HepG2 (cell line): ENCODE results near the gene N4BP2. TPM values are rescaled to one million over a fixed set of nuclear protein-coding genes. Genes with fewer than 3 reads are reported as not detected.

Experiments used
- ATAC-seq: fragments of 200-7000 bp; cut with Tn5 transposase; 3 replicates; pipeline ENCODE4 v1.9.1; 2020; ENCODE audit warnings: mild to moderate bottlenecking, moderate library complexity
- BruUV-seq: library from RNA; stranded (reverse); fragments of 400-500 nt; replicated peaks from 2 replicates; lab custom pipeline; 2021; lab: Mats Ljungman, UMichigan
- CTCF ChIA-PET: fragments of 300-600 bp; formaldehyde crosslinking; extraction: SDS; loops from one replicate; lab custom pipeline; 2021; ENCODE audit warnings: low total read pairs, inconsistent platforms, low intra/inter-chr PET ratio; lab: Yijun Ruan, JAX
- POLR2A ChIA-PET: fragments of 350-600 bp; sonication (Branson Sonifier 250); formaldehyde crosslinking; loops from one replicate; lab custom pipeline; 2020; ENCODE audit warnings: antibody characterized with exemption, inconsistent platforms; lab: Yijun Ruan, JAX
- DNase-seq: peaks from one replicate; pipeline ENCODE4 v3.0.0-alpha.2; 2015; ENCODE audit warnings: low spot score
- FAIRE-seq: peaks from 3 replicates; lab custom pipeline; 2011; peaks lifted over from hg19 to GRCh38; lab: Jason Lieb, UNC
- H2AFZ ChIP-seq: one replicate; pipeline ENCODE4 v1.6.1; 2011; ENCODE audit warnings: low read length, inconsistent platforms
- H3K27ac ChIP-seq: fragments of 300-600 bp; 3 replicates; pipeline ENCODE4 v1.8.0; 2011; ENCODE audit warnings: mixed run types, mild to moderate bottlenecking, mixed read lengths, low read length, inconsistent platforms; ENCODE audit not compliant: insufficient read depth; ENCODE audit errors: extremely low read length
- H3K27me3 ChIP-seq, 2 experiments: fragments of 200-600 bp in 1 of 2; 2 replicates in 1 of 2; 3 replicates in 1 of 2; pipeline versions ENCODE4 v1.6.0 to v1.8.0; 2011; ENCODE audit warnings: low read length in 2 of 2, mild to moderate bottlenecking in 2 of 2, moderate library complexity in 2 of 2, inconsistent platforms in 1 of 2; ENCODE audit not compliant: insufficient read depth in 2 of 2, control insufficient read depth in 1 of 2
- H3K36me3 ChIP-seq, 2 experiments: fragments of 200-600 bp in 1 of 2; replicated peaks in 1 of 2; 2 replicates in 1 of 2; 3 replicates in 1 of 2; pipeline versions ENCODE4 v1.5.1 to v1.8.0; 2011; ENCODE audit warnings: low read length in 2 of 2, inconsistent platforms in 1 of 2; ENCODE audit not compliant: insufficient read depth in 2 of 2, control insufficient read depth in 1 of 2
- H3K4me1 ChIP-seq: 2 replicates; pipeline ENCODE4 v1.5.1; 2012; ENCODE audit warnings: low read length, inconsistent platforms; ENCODE audit not compliant: insufficient read depth
- H3K4me2 ChIP-seq: 2 replicates; pipeline ENCODE4 v1.6.0; 2011; ENCODE audit warnings: low read depth, low read length, inconsistent platforms
- H3K4me3 ChIP-seq, 3 experiments: fragments of 200-600 bp in 1 of 3; sonication (generic), shearing (Covaris generic) in 1 of 3; replicated peaks in 1 of 3; 2 replicates each; pipeline ENCODE4 v1.5.1; 2011 to 2016; ENCODE audit warnings: low read length in 3 of 3, inconsistent platforms in 2 of 3, low read depth in 2 of 3, mild to moderate bottlenecking in 2 of 3, control low read depth in 1 of 3, mixed read lengths in 1 of 3; ENCODE audit not compliant: insufficient read depth in 1 of 3
- H3K79me2 ChIP-seq: one replicate; pipeline ENCODE4 v1.6.1; 2011; ENCODE audit warnings: low read length, inconsistent platforms; ENCODE audit not compliant: insufficient read depth
- H3K9ac ChIP-seq: 2 replicates; pipeline ENCODE4 v1.6.0; 2011; ENCODE audit warnings: mild to moderate bottlenecking, low read depth, low read length, inconsistent platforms; ENCODE audit not compliant: insufficient read depth
- H3K9me3 ChIP-seq: 2 replicates; pipeline ENCODE4 v1.5.1; 2012; ENCODE audit warnings: mild to moderate bottlenecking, low read length
- H4K20me1 ChIP-seq: 2 replicates; pipeline ENCODE4 v1.6.0; 2011; ENCODE audit warnings: inconsistent platforms, mild to moderate bottlenecking, low read length, moderate library complexity; ENCODE audit not compliant: insufficient read depth
- HNRNPK ChIP-seq: fragments of 200-400 bp; formaldehyde crosslinking; IDR thresholded peaks from 2 replicates; pipeline ENCODE4 v1.6.1; 2018; ENCODE audit warnings: low read length, low read depth, moderate library complexity, mild to moderate bottlenecking; ENCODE audit not compliant: poor library complexity, severe bottlenecking
- ZMYM3 ChIP-seq: sonication (generic); formaldehyde crosslinking; IDR thresholded peaks from 2 replicates; pipeline ENCODE4 v1.5.1; 2020; ENCODE audit warnings: mild to moderate bottlenecking, missing genetic modification reagents
- ZNF121 ChIP-seq: sonication (generic); formaldehyde crosslinking; IDR thresholded peaks from 2 replicates; pipeline ENCODE4 v1.5.0; 2020; ENCODE audit warnings: mild to moderate bottlenecking, missing genetic modification reagents
- ZNF629 ChIP-seq: sonication (generic); formaldehyde crosslinking; conservative IDR thresholded peaks from 2 replicates; pipeline ENCODE4 v1.5.0; 2020; ENCODE audit warnings: missing genetic modification reagents
- ZSCAN22 ChIP-seq: sonication (generic); formaldehyde crosslinking; IDR thresholded peaks from 2 replicates; pipeline ENCODE4 v1.4.0; 2020; ENCODE audit warnings: mild to moderate bottlenecking, missing genetic modification reagents
- WGBS: methylation state at CpG from one replicate; pipeline ENCODE4 v1.1.6; 2017; ENCODE audit warnings: low lambda C conversion rate; 5-methylcytosine and 5-hydroxymethylcytosine counted together
- in situ Hi-C: cut with HindIII; loops from 2 replicates; pipeline ENCODE4 v1.10.0; 2017; ENCODE audit warnings: low pct_unique_long_range_greater_than_20kb; ENCODE audit not compliant: extremely low pct_ligation_motif_present
- intact Hi-C: fragments of 100-400 bp; cut with micrococcal nuclease; formaldehyde crosslinking; loops from one replicate; pipeline ENCODE4 v1.10.0; 2022; ENCODE audit not compliant: unreplicated experiment
- polyA plus RNA-seq, 8 experiments: library from polyadenylated mRNA; depleted of rRNA in 3 of 8; stranded (reverse) in 7 of 8; unstranded in 1 of 8; fragments of >200 nt; fragmentation: Illumina TruSeq in 4 of 8; extraction: Trizol in 4 of 8; gene quantifications; 2 replicates each; pipeline versions ENCODE4 v1.2.1 to v1.2.3, GENCODE V29; 2011 to 2016; ENCODE audit warnings: low read depth in 4 of 8, missing spikeins in 1 of 8, mixed read lengths in 1 of 8; ENCODE audit not compliant: insufficient read depth in 1 of 8
- total RNA-seq, 5 experiments: library from RNA; depleted of rRNA; stranded (reverse); fragments of >200 nt; fragmentation: Illumina TruSeq; extraction: Trizol; gene quantifications; 2 replicates each; pipeline ENCODE4 v1.2.3, GENCODE V29; 2016; ENCODE audit warnings: low read depth in 1 of 5
- TF ChIP-seq, protein P1 (sequence below): sonication (generic); formaldehyde crosslinking; IDR thresholded peaks from 2 replicates; pipeline ENCODE4 v1.4.0; 2020; ENCODE audit warnings: missing genetic modification reagents, borderline replicate concordance
- TF ChIP-seq, protein P2 (sequence below): sonication (generic); formaldehyde crosslinking; IDR thresholded peaks from 2 replicates; pipeline ENCODE4 v1.4.0; 2020; ENCODE audit warnings: mild to moderate bottlenecking, missing genetic modification reagents

Gene N4BP2
- total and polyA plus RNA-seq, 2 of the 13 experiments (the other 11 are each of a cell fraction or from before 2014, with no cell fraction given) = 5.6 to 12.9 TPM

DNA sequence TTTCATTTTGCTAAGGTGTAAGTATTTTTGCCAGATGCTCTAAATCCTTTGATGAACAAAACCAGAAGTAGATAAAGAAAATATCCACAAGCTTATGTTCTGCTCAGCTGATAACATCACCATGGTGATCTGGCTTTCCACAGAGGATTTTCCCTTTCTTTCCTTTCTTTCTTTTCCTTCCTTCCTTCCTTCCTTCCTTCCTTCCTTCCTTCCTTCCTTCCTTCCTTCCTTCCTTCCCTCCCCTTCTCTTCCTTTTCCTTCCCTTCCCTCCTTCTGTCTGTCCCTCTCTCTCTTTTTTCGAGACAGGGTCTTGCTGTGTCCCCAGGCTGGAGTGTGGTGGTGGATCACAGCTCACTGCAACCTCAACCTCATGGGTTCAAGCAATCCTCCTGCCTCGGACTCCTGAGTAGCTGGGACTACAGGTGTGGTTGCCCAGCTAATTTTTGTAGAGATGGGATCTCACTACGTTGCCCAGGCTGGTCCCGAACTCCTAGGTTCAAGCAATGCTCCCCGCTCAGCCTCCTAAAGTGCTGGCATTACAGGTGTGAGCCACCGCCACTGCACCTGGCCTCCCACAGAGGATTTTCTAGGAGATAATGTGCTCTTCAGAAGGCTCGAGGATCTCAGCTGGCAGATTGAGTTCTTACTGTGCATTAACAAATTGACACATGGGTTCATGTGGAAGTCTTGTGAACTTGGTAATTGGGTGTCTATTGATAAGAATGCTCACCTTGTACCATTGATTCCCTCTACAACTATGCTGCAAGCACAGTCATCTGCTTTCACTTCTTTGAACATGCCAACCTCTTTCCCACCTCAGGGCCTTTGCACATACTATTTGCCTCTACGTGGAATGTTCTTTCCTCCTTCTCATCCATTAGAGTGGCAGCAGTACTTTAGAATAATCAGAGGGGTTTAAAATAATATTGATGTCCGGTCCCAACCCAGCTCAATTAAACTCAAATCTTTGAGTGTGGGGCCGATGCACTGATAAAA lies 138.8 kb downstream of the N4BP2 start:
- FAIRE-seq (no peak), DNase-seq (no peak), ATAC-seq (no peak)
- H3K36me3 ChIP-seq = no peaks in the 10 kb centered on the region
- peak overlapping the region; percentile 38 for H3K27ac ChIP-seq
- in situ Hi-C loops (no loop called here), intact Hi-C loops (no loop called here)
- H3K4me3 ChIP-seq = peak overlapping the region in 1 of 3 experiments; percentile 48; a peak in 1 of 6 replicates
- H3K9ac ChIP-seq = no peak overlapping the region
- H3K4me2 ChIP-seq = peak overlapping the region; percentile 76
- H3K4me1 ChIP-seq = peaks cover 57% of the 10 kb centered on the region
- no peaks in the 10 kb centered on the region for H3K79me2 ChIP-seq
- 86% methylated on average over 10 of the region's 10 CpGs for WGBS
- ChIA-PET POLR2A (no interaction called here), CTCF (no interaction called here)
- no TSS peak for BruUV-seq
- H3K9me3 ChIP-seq = no peaks in the 10 kb centered on the region
- TF ChIP-seq ZSCAN22 (CRISPR knock-in tag) (no peak), ZMYM3 (CRISPR knock-in tag) (0 out of 2 replicates have a peak, but pooled peaks have one; percentile 13), ZNF121 (CRISPR knock-in tag) (peak; percentile 85), HNRNPK (peak; percentile 42), ZNF629 (CRISPR knock-in tag) (no peak)
- TF ChIP-seq, protein P1, sequence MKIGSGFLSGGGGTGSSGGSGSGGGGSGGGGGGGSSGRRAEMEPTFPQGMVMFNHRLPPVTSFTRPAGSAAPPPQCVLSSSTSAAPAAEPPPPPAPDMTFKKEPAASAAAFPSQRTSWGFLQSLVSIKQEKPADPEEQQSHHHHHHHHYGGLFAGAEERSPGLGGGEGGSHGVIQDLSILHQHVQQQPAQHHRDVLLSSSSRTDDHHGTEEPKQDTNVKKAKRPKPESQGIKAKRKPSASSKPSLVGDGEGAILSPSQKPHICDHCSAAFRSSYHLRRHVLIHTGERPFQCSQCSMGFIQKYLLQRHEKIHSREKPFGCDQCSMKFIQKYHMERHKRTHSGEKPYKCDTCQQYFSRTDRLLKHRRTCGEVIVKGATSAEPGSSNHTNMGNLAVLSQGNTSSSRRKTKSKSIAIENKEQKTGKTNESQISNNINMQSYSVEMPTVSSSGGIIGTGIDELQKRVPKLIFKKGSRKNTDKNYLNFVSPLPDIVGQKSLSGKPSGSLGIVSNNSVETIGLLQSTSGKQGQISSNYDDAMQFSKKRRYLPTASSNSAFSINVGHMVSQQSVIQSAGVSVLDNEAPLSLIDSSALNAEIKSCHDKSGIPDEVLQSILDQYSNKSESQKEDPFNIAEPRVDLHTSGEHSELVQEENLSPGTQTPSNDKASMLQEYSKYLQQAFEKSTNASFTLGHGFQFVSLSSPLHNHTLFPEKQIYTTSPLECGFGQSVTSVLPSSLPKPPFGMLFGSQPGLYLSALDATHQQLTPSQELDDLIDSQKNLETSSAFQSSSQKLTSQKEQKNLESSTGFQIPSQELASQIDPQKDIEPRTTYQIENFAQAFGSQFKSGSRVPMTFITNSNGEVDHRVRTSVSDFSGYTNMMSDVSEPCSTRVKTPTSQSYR (CRISPR knock-in tag) = no peak
- TF ChIP-seq, protein P2, sequence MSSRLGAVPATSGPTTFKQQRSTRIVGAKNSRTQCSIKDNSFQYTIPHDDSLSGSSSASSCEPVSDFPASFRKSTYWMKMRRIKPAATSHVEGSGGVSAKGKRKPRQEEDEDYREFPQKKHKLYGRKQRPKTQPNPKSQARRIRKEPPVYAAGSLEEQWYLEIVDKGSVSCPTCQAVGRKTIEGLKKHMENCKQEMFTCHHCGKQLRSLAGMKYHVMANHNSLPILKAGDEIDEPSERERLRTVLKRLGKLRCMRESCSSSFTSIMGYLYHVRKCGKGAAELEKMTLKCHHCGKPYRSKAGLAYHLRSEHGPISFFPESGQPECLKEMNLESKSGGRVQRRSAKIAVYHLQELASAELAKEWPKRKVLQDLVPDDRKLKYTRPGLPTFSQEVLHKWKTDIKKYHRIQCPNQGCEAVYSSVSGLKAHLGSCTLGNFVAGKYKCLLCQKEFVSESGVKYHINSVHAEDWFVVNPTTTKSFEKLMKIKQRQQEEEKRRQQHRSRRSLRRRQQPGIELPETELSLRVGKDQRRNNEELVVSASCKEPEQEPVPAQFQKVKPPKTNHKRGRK (CRISPR knock-in tag) = peak; percentile 90
- H4K20me1 ChIP-seq = no peaks in the 10 kb centered on the region
- H3K27me3 ChIP-seq = no peaks in the 10 kb centered on the region; a peak in 1 of 5 replicates
- H2AFZ ChIP-seq = no peak overlapping the region
